Neuronal stem cell (in vitro differentiated cells): Measurements from ENCODE around the gene SPINK4.

Experiments
- DNase-seq: peaks from one replicate; pipeline ENCODE4 v3.0.0-alpha.2; 2013; ENCODE audit warnings: low spot score
- H2AFZ ChIP-seq: one replicate; pipeline ENCODE4 v1.6.1; 2013; ENCODE audit warnings: mild to moderate bottlenecking, low read length, inconsistent platforms
- H2AK5ac ChIP-seq: 2 replicates; pipeline ENCODE4 v1.6.1; 2013; ENCODE audit warnings: low read depth, mild to moderate bottlenecking, inconsistent platforms, low read length, moderate library complexity, mixed read lengths
- H2BK120ac ChIP-seq: 2 replicates; pipeline ENCODE4 v1.6.1; 2013; ENCODE audit warnings: low read depth, mild to moderate bottlenecking, inconsistent platforms, low read length, moderate library complexity, mixed read lengths
- H2BK12ac ChIP-seq: one replicate; pipeline ENCODE4 v1.6.1; 2013; ENCODE audit warnings: low read length, inconsistent platforms
- H2BK15ac ChIP-seq: 2 replicates; pipeline ENCODE4 v1.6.1; 2013; ENCODE audit warnings: mild to moderate bottlenecking, low read length, inconsistent platforms, mixed read lengths
- H2BK5ac ChIP-seq: one replicate; pipeline ENCODE4 v1.6.1; 2013; ENCODE audit warnings: inconsistent platforms, mild to moderate bottlenecking, low read length, moderate library complexity
- H3K14ac ChIP-seq: one replicate; pipeline ENCODE4 v1.6.1; 2013; ENCODE audit warnings: low read length, inconsistent platforms
- H3K18ac ChIP-seq: 2 replicates; pipeline ENCODE4 v1.6.1; 2013; ENCODE audit warnings: low read length, inconsistent platforms
- H3K23ac ChIP-seq: 2 replicates; pipeline ENCODE4 v1.6.1; 2013; ENCODE audit warnings: low read depth, mild to moderate bottlenecking, mixed read lengths, low read length, inconsistent platforms; ENCODE audit not compliant: poor library complexity
- H3K27ac ChIP-seq: replicated peaks from 3 replicates; pipeline ENCODE4 v1.5.1; 2013; ENCODE audit warnings: low read length, inconsistent platforms
- H3K27me3 ChIP-seq, 3 experiments: 2 replicates each; pipeline ENCODE4 v1.6.1; 2013; ENCODE audit warnings: low read length in 3 of 3, mild to moderate bottlenecking in 2 of 3, inconsistent platforms in 1 of 3, low read depth in 1 of 3, mixed read lengths in 1 of 3, moderate library complexity in 1 of 3; ENCODE audit not compliant: control insufficient read depth in 3 of 3, insufficient read depth in 3 of 3
- H3K36me3 ChIP-seq, 2 donors: replicated peaks in 1 of 2; 2 replicates each; pipeline ENCODE4 v1.6.1; 2013; ENCODE audit warnings: low read length in 2 of 2; ENCODE audit not compliant: control insufficient read depth in 2 of 2, insufficient read depth in 2 of 2
- H3K4ac ChIP-seq: 2 replicates; pipeline ENCODE4 v1.6.1; 2013; ENCODE audit warnings: inconsistent platforms, mild to moderate bottlenecking, low read length, moderate library complexity
- H3K4me1 ChIP-seq, 2 donors: 1 replicate in 1 of 2; 2 replicates in 1 of 2; pipeline ENCODE4 v1.6.1; 2013; ENCODE audit warnings: low read length in 2 of 2, low read depth in 1 of 2; ENCODE audit not compliant: control insufficient read depth in 2 of 2, insufficient read depth in 1 of 2
- H3K4me2 ChIP-seq: one replicate; pipeline ENCODE4 v1.6.1; 2013; ENCODE audit warnings: mild to moderate bottlenecking, low read length, inconsistent platforms; ENCODE audit not compliant: insufficient read depth, poor library complexity, severe bottlenecking
- H3K4me3 ChIP-seq, 2 donors: 2 replicates each; pipeline ENCODE4 v1.5.1; 2013; ENCODE audit warnings: low read length in 2 of 2, mild to moderate bottlenecking in 2 of 2, inconsistent platforms in 1 of 2, moderate library complexity in 1 of 2
- H3K79me1 ChIP-seq: one replicate; pipeline ENCODE4 v1.6.1; 2013; ENCODE audit warnings: low read depth, mild to moderate bottlenecking, inconsistent platforms, low read length, moderate library complexity
- H3K9ac ChIP-seq: one replicate; pipeline ENCODE4 v1.6.1; 2013; ENCODE audit warnings: mild to moderate bottlenecking, low read depth, low read length, inconsistent platforms; ENCODE audit not compliant: poor library complexity
- H3K9me3 ChIP-seq, 2 donors: replicated peaks in 1 of 2; 2 replicates each; pipeline versions ENCODE3 to v1.6.1; 2013; ENCODE audit warnings: low read length in 2 of 2, mild to moderate bottlenecking in 2 of 2, inconsistent platforms in 1 of 2, low read depth in 1 of 2, mixed read lengths in 1 of 2, moderate library complexity in 1 of 2; ENCODE audit not compliant: control insufficient read depth in 2 of 2, insufficient read depth in 1 of 2
- H4K8ac ChIP-seq: one replicate; pipeline ENCODE4 v1.6.1; 2013; ENCODE audit warnings: low read depth, mild to moderate bottlenecking, inconsistent platforms, low read length, moderate library complexity
- H4K91ac ChIP-seq: one replicate; pipeline ENCODE4 v1.6.1; 2013; ENCODE audit warnings: low read length, low read depth, mild to moderate bottlenecking, inconsistent platforms; ENCODE audit not compliant: poor library complexity
- WGBS, 2 donors: extraction: QIAGEN DNeasy Blood & Tissue Kit; methylation state at CpG; one replicate each; pipeline ENCODE4 v1.1.7; 2013; ENCODE audit warnings: missing lambda C conversion rate in 2 of 2, mixed read lengths in 1 of 2; ENCODE audit not compliant: insufficient read length in 2 of 2, insufficient replicate concordance in 1 of 2; ENCODE audit errors: extremely low coverage in 2 of 2; 5-methylcytosine and 5-hydroxymethylcytosine counted together

Gene SPINK4

GRCh38 chr9:33225319-33226147 is 14.4 kb upstream of the SPINK4 start:
- Histone ChIP-seq H3K18ac (no peak overlapping the region), H4K8ac (no peak overlapping the region), H2BK12ac (no peak overlapping the region), H3K4ac (no peak overlapping the region), H3K4me3 (no peak overlapping the region), H4K91ac (no peak overlapping the region), H2AFZ (peak overlapping the region; percentile 67), H3K9me3 (no peaks in the 10 kb centered on the region), H3K14ac (no peak overlapping the region), H3K36me3 (no peaks in the 10 kb centered on the region), H3K9ac (no peak overlapping the region), H3K27ac (no peak overlapping the region), H2BK5ac (no peak overlapping the region), H3K27me3 (peaks cover 0 to 23% (median 0%) of the 10 kb centered on the region in 3 experiments), H2BK15ac (no peak overlapping the region), H3K79me1 (no peaks in the 10 kb centered on the region), H3K23ac (no peak overlapping the region), H2AK5ac (no peak overlapping the region), H2BK120ac (no peak overlapping the region), H3K4me1 (no peaks in the 10 kb centered on the region), H3K4me2 (no peak overlapping the region)
- DNase-seq = peak; percentile 54
- WGBS, 2 donors = no CpG with 5 or more reads among the region's 6 CpGs

- Histone ChIP-seq H3K23ac (no peak overlapping the region), H2BK5ac (no peak overlapping the region), H2AK5ac (no peak overlapping the region), H4K8ac (no peak overlapping the region), H3K9me3 (no peaks in the 10 kb centered on the region), H4K91ac (no peak overlapping the region), H3K9ac (no peak overlapping the region), H2AFZ (no peak overlapping the region), H3K18ac (no peak overlapping the region), H3K27me3 (peaks cover 0 to 14% (median 0%) of the 10 kb centered on the region in 3 experiments), H3K4ac (no peak overlapping the region), H2BK120ac (no peak overlapping the region), H3K4me1 (no peaks in the 10 kb centered on the region), H3K79me1 (no peaks in the 10 kb centered on the region), H2BK12ac (no peak overlapping the region), H3K14ac (no peak overlapping the region), H3K4me3 (no peak overlapping the region), H2BK15ac (no peak overlapping the region), H3K27ac (no peak overlapping the region), H3K4me2 (no peak overlapping the region), H3K36me3 (no peaks in the 10 kb centered on the region)
- WGBS, 2 donors = no CpG with 5 or more reads among the region's 10 CpGs
- no peak for DNase-seq
Observed at GRCh38 chr9:33227008-33227398, 13.0 kb upstream of the SPINK4 start.

GRCh38 chr9:33227741-33228140 is 12.2 kb upstream of the SPINK4 start:
- H2BK15ac ChIP-seq = no peak overlapping the region
- H3K4me3 ChIP-seq = no peak overlapping the region
- H3K9ac ChIP-seq = no peak overlapping the region
- DNase-seq = no peak
- no peaks in the 10 kb centered on the region for H3K4me1 ChIP-seq
- H3K27me3 ChIP-seq = peaks cover 0 to 17% (median 0%) of the 10 kb centered on the region in 3 experiments
- H2BK120ac ChIP-seq = no peak overlapping the region
- H2BK5ac ChIP-seq = no peak overlapping the region
- H2AFZ ChIP-seq = no peak overlapping the region
- no peak overlapping the region for H2BK12ac ChIP-seq
- H3K4me2 ChIP-seq = no peak overlapping the region
- H4K91ac ChIP-seq = no peak overlapping the region
- H3K9me3 ChIP-seq = no peaks in the 10 kb centered on the region
- H3K14ac ChIP-seq = no peak overlapping the region
- H2AK5ac ChIP-seq = no peak overlapping the region
- no peak overlapping the region for H3K18ac ChIP-seq
- no peaks in the 10 kb centered on the region for H3K79me1 ChIP-seq
- H3K4ac ChIP-seq = no peak overlapping the region
- no peak overlapping the region for H3K27ac ChIP-seq
- no peak overlapping the region for H4K8ac ChIP-seq
- WGBS, 2 donors = no CpG with 5 or more reads among the region's 8 CpGs
- no peak overlapping the region for H3K23ac ChIP-seq
- no peaks in the 10 kb centered on the region for H3K36me3 ChIP-seq

GRCh38 chr9:33228606-33229005 is 11.4 kb upstream of the SPINK4 start:
- H4K91ac ChIP-seq = no peak overlapping the region
- H2AFZ ChIP-seq = no peak overlapping the region
- no peaks in the 10 kb centered on the region for H3K4me1 ChIP-seq
- H3K36me3 ChIP-seq = no peaks in the 10 kb centered on the region
- H3K9me3 ChIP-seq = no peaks in the 10 kb centered on the region
- H3K9ac ChIP-seq = peak overlapping the region; percentile 57
- no peak overlapping the region for H2BK5ac ChIP-seq
- no peak overlapping the region for H3K4me2 ChIP-seq
- H2BK12ac ChIP-seq = no peak overlapping the region
- no peak overlapping the region for H3K23ac ChIP-seq
- no peak overlapping the region for H3K4ac ChIP-seq
- no CpG with 5 or more reads among the region's 4 CpGs for WGBS, 2 donors
- H3K79me1 ChIP-seq = no peaks in the 10 kb centered on the region
- no peak overlapping the region for H4K8ac ChIP-seq
- H3K18ac ChIP-seq = no peak overlapping the region
- no peak overlapping the region for H3K4me3 ChIP-seq
- no peak overlapping the region for H3K27ac ChIP-seq
- no peak overlapping the region for H3K14ac ChIP-seq
- H2BK15ac ChIP-seq = no peak overlapping the region
- peaks cover 0 to 17% (median 0%) of the 10 kb centered on the region in 3 experiments for H3K27me3 ChIP-seq
- H2AK5ac ChIP-seq = no peak overlapping the region
- no peak overlapping the region for H2BK120ac ChIP-seq
- no peak for DNase-seq
